K562 (cell line): ENCODE results near the gene HELZ2.

Source experiments
- ATF7 ChIP-seq: fragments of 450-650 bp; IDR thresholded peaks from 2 replicates; pipeline ENCODE4 v1.7.1; 2014; ENCODE audit warnings: mild to moderate bottlenecking, moderate library complexity
- CEBPB ChIP-seq: fragments of 450-650 bp; IDR thresholded peaks from 2 replicates; pipeline ENCODE4 v1.6.1; 2016; ENCODE audit warnings: missing genetic modification characterization, missing compliant biosample characterization
- CHD4 ChIP-seq: fragments of 200-600 bp; sonication (generic); IDR thresholded peaks from 3 replicates; pipeline ENCODE4 v1.6.1; 2012; ENCODE audit warnings: low read depth, mild to moderate bottlenecking, mixed read lengths, low read length, inconsistent platforms; ENCODE audit not compliant: insufficient read depth, insufficient replicate concordance, poor library complexity, severe bottlenecking
- FOXK1 ChIP-seq: sonication (generic); formaldehyde crosslinking; IDR thresholded peaks from 2 replicates; pipeline ENCODE4 v1.8.0; 2022; ENCODE audit warnings: missing genetic modification reagents, mild to moderate bottlenecking, borderline replicate concordance
- FOXP1 ChIP-seq: sonication (generic); formaldehyde crosslinking; IDR thresholded peaks from 2 replicates; pipeline ENCODE4 v1.8.0; 2022; ENCODE audit warnings: mild to moderate bottlenecking, missing genetic modification reagents
- MIER1 ChIP-seq: fragments of 450-650 bp; IDR thresholded peaks from 2 replicates; pipeline ENCODE4 v1.6.1; 2016; ENCODE audit warnings: antibody characterized with exemption, mild to moderate bottlenecking, low read depth
- NFIC ChIP-seq: fragments of 450-650 bp; IDR thresholded peaks from 2 replicates; pipeline ENCODE4 v1.6.1; 2017; ENCODE audit warnings: mild to moderate bottlenecking, inconsistent platforms
- NRF1 ChIP-seq, 2 experiments: fragments of 450-650 bp; IDR thresholded peaks in 1 of 2; conservative IDR thresholded peaks in 1 of 2; 2 replicates each; pipeline ENCODE4 v1.6.1; 2014; ENCODE audit warnings: mild to moderate bottlenecking in 2 of 2
- OTX1 ChIP-seq: fragments of 450-650 bp; formaldehyde crosslinking; IDR thresholded peaks from 2 replicates; pipeline ENCODE4 v1.4.0; 2022; ENCODE audit warnings: mild to moderate bottlenecking
- ZNF586 ChIP-seq: fragments of 450-650 bp; formaldehyde crosslinking; conservative IDR thresholded peaks from 2 replicates; pipeline ENCODE4 v1.4.0; 2020; ENCODE audit warnings: mild to moderate bottlenecking, moderate library complexity
- ZNF780A ChIP-seq: fragments of 250-450 bp; sonication (Bioruptor Pico); IDR thresholded peaks from 2 replicates; pipeline ENCODE4 v1.5.0; 2021; ENCODE audit warnings: mild to moderate bottlenecking
- TF ChIP-seq, protein P1 (sequence below): sonication (generic); formaldehyde crosslinking; IDR thresholded peaks from 2 replicates; pipeline ENCODE4 v1.8.0; 2022; ENCODE audit warnings: mild to moderate bottlenecking, missing genetic modification reagents, borderline replicate concordance
- TF ChIP-seq, protein P2 (sequence below): sonication (generic); formaldehyde crosslinking; IDR thresholded peaks from 2 replicates; pipeline ENCODE4 v1.8.1; 2022; ENCODE audit warnings: missing genetic modification reagents

DNA sequence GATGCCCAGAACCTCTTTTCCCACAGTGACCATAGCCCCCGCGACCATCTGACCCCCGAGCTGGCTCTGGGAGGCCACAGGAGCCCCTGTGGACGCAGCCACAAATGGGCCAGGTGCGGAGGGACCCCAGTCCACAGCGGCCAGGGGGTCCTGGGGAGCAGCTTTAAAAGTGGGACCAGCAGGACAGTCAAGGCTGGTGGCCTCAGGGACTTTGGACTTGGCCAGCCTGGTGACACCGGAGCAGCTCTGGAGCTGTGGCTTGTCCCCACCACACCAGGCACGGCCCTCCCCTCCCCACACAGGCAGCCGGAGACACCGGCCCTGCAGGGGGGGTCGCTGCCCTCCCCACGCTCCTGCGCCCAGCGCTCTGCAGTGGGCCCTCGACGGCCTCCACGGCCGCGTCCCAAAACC is 16.6 kb downstream of the HELZ2 start:
- no peak for TF ChIP-seq MIER1
- TF ChIP-seq FOXP1 (CRISPR knock-in tag), result no peak
- TF ChIP-seq, protein P1, sequence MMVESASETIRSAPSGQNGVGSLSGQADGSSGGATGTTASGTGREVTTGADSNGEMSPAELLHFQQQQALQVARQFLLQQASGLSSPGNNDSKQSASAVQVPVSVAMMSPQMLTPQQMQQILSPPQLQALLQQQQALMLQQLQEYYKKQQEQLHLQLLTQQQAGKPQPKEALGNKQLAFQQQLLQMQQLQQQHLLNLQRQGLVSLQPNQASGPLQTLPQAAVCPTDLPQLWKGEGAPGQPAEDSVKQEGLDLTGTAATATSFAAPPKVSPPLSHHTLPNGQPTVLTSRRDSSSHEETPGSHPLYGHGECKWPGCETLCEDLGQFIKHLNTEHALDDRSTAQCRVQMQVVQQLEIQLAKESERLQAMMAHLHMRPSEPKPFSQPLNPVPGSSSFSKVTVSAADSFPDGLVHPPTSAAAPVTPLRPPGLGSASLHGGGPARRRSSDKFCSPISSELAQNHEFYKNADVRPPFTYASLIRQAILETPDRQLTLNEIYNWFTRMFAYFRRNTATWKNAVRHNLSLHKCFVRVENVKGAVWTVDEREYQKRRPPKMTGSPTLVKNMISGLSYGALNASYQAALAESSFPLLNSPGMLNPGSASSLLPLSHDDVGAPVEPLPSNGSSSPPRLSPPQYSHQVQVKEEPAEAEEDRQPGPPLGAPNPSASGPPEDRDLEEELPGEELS (CRISPR knock-in tag), result no peak
- no peak for TF ChIP-seq CEBPB (tag)
- no peak for TF ChIP-seq CHD4
- TF ChIP-seq ZNF780A (CRISPR knock-in tag), result no peak
- TF ChIP-seq, protein P2, sequence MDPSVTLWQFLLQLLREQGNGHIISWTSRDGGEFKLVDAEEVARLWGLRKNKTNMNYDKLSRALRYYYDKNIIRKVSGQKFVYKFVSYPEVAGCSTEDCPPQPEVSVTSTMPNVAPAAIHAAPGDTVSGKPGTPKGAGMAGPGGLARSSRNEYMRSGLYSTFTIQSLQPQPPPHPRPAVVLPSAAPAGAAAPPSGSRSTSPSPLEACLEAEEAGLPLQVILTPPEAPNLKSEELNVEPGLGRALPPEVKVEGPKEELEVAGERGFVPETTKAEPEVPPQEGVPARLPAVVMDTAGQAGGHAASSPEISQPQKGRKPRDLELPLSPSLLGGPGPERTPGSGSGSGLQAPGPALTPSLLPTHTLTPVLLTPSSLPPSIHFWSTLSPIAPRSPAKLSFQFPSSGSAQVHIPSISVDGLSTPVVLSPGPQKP (CRISPR knock-in tag), result no peak
- no peak for TF ChIP-seq NRF1 (conservative IDR thresholded peaks at IDR 0.05 in 1 of 2, IDR thresholded peaks at IDR 0.05 in 1 of 2)
- TF ChIP-seq FOXK1 (CRISPR knock-in tag), result no peak
- no peak for TF ChIP-seq ZNF586
- no peak for TF ChIP-seq OTX1 (CRISPR knock-in tag)
- TF ChIP-seq ATF7, result no peak
- TF ChIP-seq NFIC, result no peak
